Heart right ventricle (tissue), 16 donors: ENCODE measurements around the gene TRAM2. TPM values are rescaled to one million over a fixed set of nuclear protein-coding genes. Genes with fewer than 3 reads are reported as not detected.
A peak's percentile ranks its signal among the peaks of the same experiment; 100 is the strongest.

Experiments
- ATAC-seq, 8 donors: fragments of 200-7000 bp; cut with Tn5 transposase; one replicate each; pipeline ENCODE4 v1.9.1; 2020; ENCODE audit warnings: mild to moderate bottlenecking in 8 of 8, moderate library complexity in 8 of 8, moderate number of reproducible peaks in 1 of 8
- DNase-seq, 2 donors: peaks; one replicate each; pipeline ENCODE4 v3.0.0-alpha.2; 2020
- H3K27ac ChIP-seq, 10 donors: fragments of 200-600 bp; sonication (generic) in 2 of 10; one replicate each; pipeline versions ENCODE4 v1.5.0 to v1.8.0; 2020 to 2022; ENCODE audit warnings: mild to moderate bottlenecking in 3 of 10
- H3K27me3 ChIP-seq, 7 donors: fragments of 200-600 bp; one replicate each; pipeline ENCODE4 v1.8.0; 2021 to 2022; ENCODE audit warnings: mild to moderate bottlenecking in 2 of 7
- H3K36me3 ChIP-seq, 9 donors: fragments of 200-600 bp; sonication (generic) in 1 of 9; one replicate each; pipeline versions ENCODE4 v1.5.0 to v1.8.0; 2020 to 2022; ENCODE audit warnings: mild to moderate bottlenecking in 2 of 9
- H3K4me1 ChIP-seq, 9 donors: fragments of 200-600 bp; sonication (generic) in 1 of 9; one replicate each; pipeline versions ENCODE4 v1.5.0 to v1.8.0; 2020 to 2022; ENCODE audit warnings: mild to moderate bottlenecking in 4 of 9
- H3K4me3 ChIP-seq, 10 donors: fragments of 200-600 bp; sonication (generic) in 2 of 10; one replicate each; pipeline versions ENCODE4 v1.5.0 to v1.8.0; 2020 to 2022; ENCODE audit warnings: mild to moderate bottlenecking in 7 of 10, moderate library complexity in 2 of 10
- H3K9me3 ChIP-seq, 11 donors: fragments of 200-600 bp in 10 of 11; sonication (generic) in 2 of 11; one replicate each; pipeline versions ENCODE4 v1.5.0 to v1.8.0; 2013 to 2022; ENCODE audit warnings: mild to moderate bottlenecking in 2 of 11, control low read depth in 1 of 11, moderate library complexity in 1 of 11
- CTCF ChIP-seq, 9 donors: fragments of 200-600 bp; sonication (generic) in 2 of 9; IDR thresholded peaks; one replicate each; pipeline versions ENCODE4 v1.5.0 to v1.8.0; 2021 to 2022; ENCODE audit warnings: antibody characterized with exemption in 9 of 9, mild to moderate bottlenecking in 5 of 9, moderate library complexity in 1 of 9
- WGBS, 2 donors: extraction: QIAGEN DNeasy Blood & Tissue Kit; methylation state at CpG; one replicate each; pipeline ENCODE4 v1.1.7; 2013; ENCODE audit warnings: inconsistent platforms in 1 of 2; 5-methylcytosine and 5-hydroxymethylcytosine counted together
- intact Hi-C, 10 donors: fragments of 100-400 bp; cut with DNase I; formaldehyde crosslinking; loops; one replicate each; pipeline versions ENCODE4 v1.11.1 to v1.14.2; 2022
- polyA plus RNA-seq, 2 donors: library from polyadenylated mRNA; stranded (reverse); fragments of 200-250 nt; gene quantifications; one replicate each; pipeline ENCODE4 v1.2.3, GENCODE V29; 2013
- total RNA-seq, 10 donors: library from RNA; stranded (reverse); fragmentation: NEBNext Ultra II Directional in 3 of 10; extraction: Animal tissue kit (Norgen Biotek cat#: 25700) in 3 of 10; gene quantifications; one replicate each; pipeline versions ENCODE4 v1.2.1 to v1.2.4, GENCODE V29; 2021 to 2023
- donor health status: Arrhythmogenic right ventricular cardiomyopathy.
- donor health status: ischemic (EF 13 %, LVEDD 7.1; RV severe dilation, severe dysfunction).
- donor health status: healthy with polysubstance abuse.
- donor health status: DM: no; HTN: yes; CAD: no.
- donor health status: DM: no; HTN: no; CAD: no.
- donor health status: ischemic (EF 25% LVEDD 6.9; RV normal size, moderate dysfunction).
- donor health status: ischemic (EF 25% LVEDD 5.7; RV mildly dilated, moderate dysfunction).
- donor health status: healthy.
- donor health status: DM: yes; HTN: yes; CAD: no.
- donor health status: Ischemic cardiomyopathy.
- donor health status: ischemic (EF 35%, LVEDD 5.7; RV mildly dilated, moderate dysfunction).
- donor health status: nonischemic (EF 11% LVEDD 7.7; RV severe dilation, severe dysfunction).
- donor health status: DM: yes; HTN: yes; CAD: no.
- donor health status: PGD.
- donor health status: ischemic (EF 29% LVEDD 5.4; RV normal size, mild dysfunction).
- donor health status: nonischemic (EF 23%, LVEDD 6.1; RV moderate dilation, normal function).

TRAM2 gene
- total and polyA plus RNA-seq, 12 donors: 5.0 to 17.3 (median 10.6) TPM

GRCh38 chr6:52551483-52552277, 25.2 kb downstream of the TRAM2 start:
- Histone ChIP-seq H3K4me1 (peaks cover 23 to 78% (median 65%) of the 10 kb centered on the region in 9 donors), H3K36me3 (no peaks in the 10 kb centered on the region), H3K9me3 (no peaks in the 10 kb centered on the region), H3K4me3 (peak overlapping the region in 5 of 10 donors; percentile 4 to 14 (median 6)), H3K27ac (peak overlapping the region in 9 of 10 donors; percentile 37 to 81 (median 56)), H3K27me3 (no peaks in the 10 kb centered on the region)
- no peak for TF ChIP-seq CTCF (IDR thresholded peaks at IDR 0.05)
- ATAC-seq (peak; percentile 83 to 93 (median 90)), DNase-seq (peak; percentile 54 to 69)
- intact Hi-C loops: loop anchor here in 1 of 10 donors (2.0 kb wide), 1 partner anchor 53 kb away; no protein-coding TSS in a partner anchor
- WGBS, 2 donors: 26 to 35% methylated on average over 13 of the region's 13 CpGs

GRCh38 chr6:52550870-52551269, 26.0 kb downstream of the TRAM2 start:
- Histone ChIP-seq H3K4me1 (peaks cover 26 to 84% (median 69%) of the 10 kb centered on the region in 9 donors), H3K4me3 (no peak overlapping the region), H3K36me3 (no peaks in the 10 kb centered on the region), H3K27me3 (no peaks in the 10 kb centered on the region), H3K9me3 (no peaks in the 10 kb centered on the region), H3K27ac (peak overlapping the region in 5 of 10 donors; percentile 47 to 81 (median 71))
- DNase-seq: no peak
- WGBS, 2 donors: 64 to 72% methylated on average over 5 of the region's 5 CpGs
- intact Hi-C loops: loop anchor here in 1 of 10 donors (2.0 kb wide), 1 partner anchor 52 kb away; no protein-coding TSS in a partner anchor
- no peak for ATAC-seq
- no peak for TF ChIP-seq CTCF (IDR thresholded peaks at IDR 0.05)

GRCh38 chr6:52550014-52550575, 26.8 kb downstream of the TRAM2 start:
- intact Hi-C loops: loop anchor here in 1 of 10 donors (2.0 kb wide), 1 partner anchor 51 kb away; no protein-coding TSS in a partner anchor
- no peaks in the 10 kb centered on the region for H3K36me3 ChIP-seq
- TF ChIP-seq CTCF (IDR thresholded peaks at IDR 0.05): no peak
- H3K4me1 ChIP-seq: peaks cover 28 to 86% (median 72%) of the 10 kb centered on the region in 9 donors
- 53 to 70% methylated on average over 6 of the region's 6 CpGs for WGBS, 2 donors
- H3K27ac ChIP-seq: peak overlapping the region in 1 of 10 donors; percentile 39
- no peaks in the 10 kb centered on the region for H3K9me3 ChIP-seq
- no peak overlapping the region for H3K4me3 ChIP-seq
- H3K27me3 ChIP-seq: no peaks in the 10 kb centered on the region
- ATAC-seq: no peak
- no peak for DNase-seq

GRCh38 chr6:52549428-52549827, 27.4 kb downstream of the TRAM2 start:
- peak overlapping the region in 1 of 10 donors; percentile 39 for H3K27ac ChIP-seq
- intact Hi-C loops: no loop called here
- H3K4me1 ChIP-seq: peaks cover 28 to 91% (median 79%) of the 10 kb centered on the region in 9 donors

More at GRCh38 chr6:52549428-52549827, 27.4 kb downstream of the TRAM2 start:
- no peak for TF ChIP-seq CTCF (IDR thresholded peaks at IDR 0.05)
- 74 to 76% methylated on average over 4 of the region's 4 CpGs for WGBS, 2 donors
- no peak overlapping the region for H3K4me3 ChIP-seq
- H3K9me3 ChIP-seq: no peaks in the 10 kb centered on the region
- no peaks in the 10 kb centered on the region for H3K27me3 ChIP-seq
- no peak for ATAC-seq
- H3K36me3 ChIP-seq: no peaks in the 10 kb centered on the region
- no peak for DNase-seq
